ENCODE results near the gene NDC1. TPM values are rescaled to one million over a fixed set of nuclear protein-coding genes. Genes with fewer than 3 reads are reported as not detected.
A peak's percentile ranks its signal among the peaks of the same experiment; 100 is the strongest.
"Not testable (repeated sequence)": the region's sequence is repeated elsewhere in the genome, so short reads cannot be mapped to it uniquely, and the experiment has no call there.

Gene NDC1
- polyA plus RNA-seq (2012; ENCODE audit: missing spikeins), result 19.7 TPM

GRCh38 chr1:53837924-53838653 lies at the start of gene NDC1:
Gene NDC1 (minus strand): TSS chr1:53838296. CDS start chr1:53838261, 35 bp downstream.
- DNase-seq (ENCODE audit: insufficient read length) (peak; percentile 60), FAIRE-seq (peak; percentile 98)
- peak; percentile 70; the same call in 1 of the 2 replicates for TF ChIP-seq TAF1 (IDR thresholded peaks at IDR 0.05; ENCODE audit: borderline replicate concordance, low read depth, low read length)
- peak; percentile 85 for TF ChIP-seq POLR2A (IDR thresholded peaks at IDR 0.05; ENCODE audit: low read depth, low read length)
- TF ChIP-seq POLR2AphosphoS5 (IDR thresholded peaks at IDR 0.05; ENCODE audit: low read depth, low read length), result peak; percentile 69

DNA sequence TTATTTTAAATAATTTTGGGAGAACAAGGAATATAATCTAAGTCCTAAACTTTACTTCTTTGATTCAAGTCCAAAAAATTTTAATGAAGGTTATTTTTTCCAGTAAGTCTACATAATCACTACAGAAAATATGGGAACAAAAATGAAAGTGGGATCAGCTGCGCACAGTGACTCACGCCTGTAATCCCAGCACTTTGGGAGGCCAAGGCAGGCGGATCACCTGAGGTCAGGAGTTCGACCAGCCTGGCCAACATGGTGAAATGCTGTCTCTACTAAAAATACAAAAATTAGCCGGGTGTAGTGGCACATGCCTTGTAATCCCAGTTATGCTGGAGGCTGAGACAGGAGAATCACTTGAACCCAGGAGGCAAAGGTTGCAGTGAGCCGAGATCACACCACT lies 45.5 kb upstream of the NDC1 start:
- not testable (repeated sequence) for FAIRE-seq

DNA sequence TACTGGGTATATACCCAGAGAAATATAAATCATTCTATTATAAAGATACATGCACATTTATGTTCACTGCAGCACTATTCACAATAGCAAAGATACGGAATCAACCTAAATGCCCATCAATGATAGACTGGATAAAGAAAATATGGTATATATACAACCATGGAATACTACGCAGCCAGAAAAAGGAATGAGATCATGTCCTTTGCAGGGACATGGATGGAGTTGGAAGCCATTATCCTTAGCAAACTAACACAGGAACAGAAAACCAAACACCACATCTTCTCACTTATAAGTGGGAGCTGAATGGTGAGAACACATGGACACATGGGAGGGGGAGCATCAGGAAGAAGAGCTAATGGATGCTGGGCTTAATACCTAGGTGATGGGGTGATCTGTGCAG lies 43.8 kb upstream of the NDC1 start:
- FAIRE-seq; DNase-seq (ENCODE audit: insufficient read length): not testable (repeated sequence)

More for the DNA sequence above, 45.5 kb upstream of the NDC1 start:
- not testable (repeated sequence) for DNase-seq (ENCODE audit: insufficient read length)

DNA sequence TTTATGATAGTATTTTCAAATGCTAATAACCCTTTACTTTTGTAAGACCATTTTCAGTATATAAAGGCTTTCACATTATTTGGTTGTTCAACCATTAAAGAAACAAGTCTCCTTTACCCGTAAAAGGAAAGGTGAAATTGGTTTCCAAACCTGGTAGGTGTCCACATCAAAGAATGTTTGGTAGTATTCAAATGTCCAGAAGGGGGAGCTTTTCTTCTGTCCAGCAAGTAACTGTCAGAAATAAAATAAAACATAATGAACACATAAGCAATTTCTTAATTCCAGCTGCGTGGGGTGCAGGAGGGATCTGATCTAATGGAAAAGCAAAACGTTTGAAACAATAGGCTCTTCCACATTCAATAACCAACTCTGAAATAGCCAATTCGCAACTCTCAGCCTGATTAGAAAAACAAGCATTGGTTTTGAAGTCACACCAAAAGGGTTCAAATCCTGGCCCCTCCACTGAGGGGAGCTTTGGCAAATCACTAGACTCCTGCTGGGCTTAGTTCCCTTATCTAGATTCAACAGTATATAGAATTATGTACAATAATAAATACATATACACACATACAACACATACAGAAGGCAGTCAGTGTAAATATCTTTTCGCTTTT lies 40.5 kb upstream of the NDC1 start:
- FAIRE-seq (no peak), DNase-seq (ENCODE audit: insufficient read length) (no peak)
- TF ChIP-seq POLR2A (IDR thresholded peaks at IDR 0.05; ENCODE audit: low read depth, low read length), result no peak
- TF ChIP-seq TAF1 (IDR thresholded peaks at IDR 0.05; ENCODE audit: borderline replicate concordance, low read depth, low read length), result no peak
- TF ChIP-seq POLR2AphosphoS5 (IDR thresholded peaks at IDR 0.05; ENCODE audit: low read depth, low read length), result no peak

DNA sequence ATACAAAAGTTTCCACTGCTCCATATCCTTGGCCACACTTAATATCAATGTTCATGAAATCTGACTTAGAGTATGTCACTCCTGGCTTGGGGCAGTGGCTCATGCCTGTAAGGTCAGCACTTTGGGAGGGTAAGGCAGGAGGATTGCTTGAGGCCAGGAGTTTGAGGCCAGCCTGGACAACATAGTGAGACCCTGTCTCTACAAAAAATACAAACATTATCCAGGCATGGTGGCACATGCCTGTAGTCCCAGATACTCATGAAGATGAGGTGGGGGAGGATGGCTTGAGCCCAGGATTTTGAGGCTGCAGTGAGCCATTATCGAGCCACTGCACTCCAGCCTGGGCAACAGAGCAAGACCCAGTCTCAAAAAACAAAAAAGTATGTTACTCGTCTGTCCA lies 37.1 kb upstream of the NDC1 start:
- DNase-seq (ENCODE audit: insufficient read length); FAIRE-seq: not testable (repeated sequence)

DNA sequence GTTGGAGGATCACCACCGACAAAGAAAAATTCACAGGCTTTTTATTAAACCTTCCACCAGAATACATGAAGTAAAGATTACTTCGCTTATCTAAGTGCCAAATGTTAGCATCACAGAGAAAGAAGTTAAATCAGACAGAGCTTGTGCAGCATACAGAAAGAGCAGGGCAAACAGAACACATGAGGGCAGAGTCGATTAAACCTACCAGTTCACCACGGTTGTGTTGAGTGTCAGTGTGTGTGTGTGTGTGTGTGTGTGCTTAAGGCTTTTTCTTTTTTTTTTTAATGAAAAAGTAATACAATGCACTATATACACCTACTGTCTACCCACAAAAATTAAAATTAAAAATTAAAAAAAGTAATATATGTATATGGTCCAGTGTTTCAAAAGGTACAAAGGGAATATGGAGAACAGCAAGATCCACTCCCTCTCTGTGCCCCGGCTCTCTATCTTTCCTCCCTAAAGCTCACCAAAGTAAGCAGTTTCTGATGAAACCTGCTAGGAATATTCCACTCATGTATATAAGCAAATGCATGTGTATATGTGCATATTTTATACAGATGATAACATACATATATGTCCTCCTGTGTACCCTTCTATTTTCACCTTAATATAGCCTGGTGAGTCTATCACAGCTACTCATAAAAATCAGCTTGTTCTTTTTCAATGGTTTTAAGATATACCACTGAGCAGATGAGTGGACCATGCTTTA lies 33.8 kb upstream of the NDC1 start:
- no peak for TF ChIP-seq POLR2AphosphoS5 (IDR thresholded peaks at IDR 0.05; ENCODE audit: low read depth, low read length)
- no peak for TF ChIP-seq POLR2A (IDR thresholded peaks at IDR 0.05; ENCODE audit: low read depth, low read length)
- TF ChIP-seq TAF1 (IDR thresholded peaks at IDR 0.05; ENCODE audit: borderline replicate concordance, low read depth, low read length), result no peak
- no peak for FAIRE-seq
- DNase-seq (ENCODE audit: insufficient read length), result no peak

DNA sequence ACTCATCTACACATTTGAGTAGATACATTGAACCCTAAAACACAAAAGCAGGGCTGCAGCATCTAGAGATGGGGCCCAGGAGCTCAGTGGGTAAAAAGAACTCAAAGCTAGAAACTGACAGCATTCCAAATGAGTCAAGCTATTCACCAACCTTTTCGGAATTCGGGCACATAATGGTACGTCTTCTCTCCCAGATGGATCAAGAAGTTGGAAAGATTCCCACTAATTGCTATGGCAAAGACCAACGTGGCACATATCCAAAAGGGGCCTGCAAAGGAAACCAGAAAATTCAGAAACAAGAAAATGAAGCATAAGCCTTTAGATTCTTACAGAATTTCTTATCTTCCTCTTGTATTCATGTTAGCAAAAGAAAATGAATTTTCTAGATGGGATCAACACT lies 33.1 kb upstream of the NDC1 start:
- DNase-seq (ENCODE audit: insufficient read length), result no peak
- TF ChIP-seq POLR2A (IDR thresholded peaks at IDR 0.05; ENCODE audit: low read depth, low read length) (no peak), TAF1 (IDR thresholded peaks at IDR 0.05; ENCODE audit: borderline replicate concordance, low read depth, low read length) (no peak), POLR2AphosphoS5 (IDR thresholded peaks at IDR 0.05; ENCODE audit: low read depth, low read length) (no peak)
- FAIRE-seq, result no peak

GRCh38 chr1:53869454-53870117 lies 31.5 kb upstream of the NDC1 start:
- no peak for DNase-seq (ENCODE audit: insufficient read length)

DNA sequence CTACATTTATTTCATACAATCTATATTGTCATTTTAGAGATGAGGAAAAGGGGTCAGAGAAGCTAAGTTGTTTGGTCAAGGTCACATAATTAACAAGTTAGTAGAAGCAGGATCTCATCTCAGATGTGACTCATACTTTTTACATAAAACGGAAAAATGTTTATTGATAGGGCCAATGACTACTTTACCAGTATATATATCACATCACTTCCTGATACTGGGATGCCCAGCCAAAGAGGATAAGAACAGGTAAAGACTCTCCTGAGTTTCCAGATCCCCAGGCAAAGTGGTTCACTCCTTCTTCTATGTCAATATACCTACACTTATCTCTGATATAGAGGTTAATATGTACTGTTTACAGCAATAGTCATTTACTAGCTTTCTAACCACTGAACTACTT lies 30.5 kb upstream of the NDC1 start:
- TF ChIP-seq POLR2A (IDR thresholded peaks at IDR 0.05; ENCODE audit: low read depth, low read length) (no peak), TAF1 (IDR thresholded peaks at IDR 0.05; ENCODE audit: borderline replicate concordance, low read depth, low read length) (no peak), POLR2AphosphoS5 (IDR thresholded peaks at IDR 0.05; ENCODE audit: low read depth, low read length) (no peak)
- FAIRE-seq, result no peak
- no peak for DNase-seq (ENCODE audit: insufficient read length)

More at GRCh38 chr1:53869454-53870117, 31.5 kb upstream of the NDC1 start:
- no peak for TF ChIP-seq TAF1 (IDR thresholded peaks at IDR 0.05; ENCODE audit: borderline replicate concordance, low read depth, low read length)
- TF ChIP-seq POLR2A (IDR thresholded peaks at IDR 0.05; ENCODE audit: low read depth, low read length), result no peak
- TF ChIP-seq POLR2AphosphoS5 (IDR thresholded peaks at IDR 0.05; ENCODE audit: low read depth, low read length), result no peak
- FAIRE-seq, result no peak

DNA sequence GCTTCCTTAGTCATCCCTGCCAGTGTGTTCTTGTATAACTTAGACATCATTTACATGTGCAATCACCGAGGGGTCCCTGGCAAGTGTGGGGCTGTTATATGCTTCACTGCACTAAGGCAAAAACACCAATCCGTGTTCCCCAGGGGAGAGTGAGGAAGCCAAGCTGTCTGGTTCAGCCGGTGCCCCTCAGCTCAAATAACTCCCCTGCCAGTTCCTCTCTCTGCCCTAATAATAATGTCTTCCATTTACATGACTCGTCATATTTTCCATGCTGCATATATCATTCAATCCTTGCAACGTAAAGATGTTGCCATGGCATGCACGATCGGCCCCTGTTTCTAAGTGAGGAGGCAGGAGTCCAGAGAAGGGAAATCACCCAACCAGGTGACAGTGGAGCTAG lies 24.4 kb upstream of the NDC1 start:
- FAIRE-seq (no peak), DNase-seq (ENCODE audit: insufficient read length) (no peak)

GRCh38 chr1:53860967-53861411 lies 22.9 kb upstream of the NDC1 start:
- DNase-seq (ENCODE audit: insufficient read length), result peak; percentile 25
- no peak for TF ChIP-seq TAF1 (IDR thresholded peaks at IDR 0.05; ENCODE audit: borderline replicate concordance, low read depth, low read length)
- TF ChIP-seq POLR2A (IDR thresholded peaks at IDR 0.05; ENCODE audit: low read depth, low read length), result no peak
- TF ChIP-seq POLR2AphosphoS5 (IDR thresholded peaks at IDR 0.05; ENCODE audit: low read depth, low read length), result no peak
- peak; percentile 74 for FAIRE-seq

More for the DNA sequence above, 24.4 kb upstream of the NDC1 start:
- TF ChIP-seq POLR2AphosphoS5 (IDR thresholded peaks at IDR 0.05; ENCODE audit: low read depth, low read length) (no peak), TAF1 (IDR thresholded peaks at IDR 0.05; ENCODE audit: borderline replicate concordance, low read depth, low read length) (no peak), POLR2A (IDR thresholded peaks at IDR 0.05; ENCODE audit: low read depth, low read length) (no peak)
